ENCODE measurements around the gene NATD1. TPM values are rescaled to one million over a fixed set of nuclear protein-coding genes. Genes with fewer than 3 reads are reported as not detected.

Gene NATD1
- polyA plus RNA-seq, 4 donors = 2.4 to 7.5 (median 2.9) TPM

DNA sequence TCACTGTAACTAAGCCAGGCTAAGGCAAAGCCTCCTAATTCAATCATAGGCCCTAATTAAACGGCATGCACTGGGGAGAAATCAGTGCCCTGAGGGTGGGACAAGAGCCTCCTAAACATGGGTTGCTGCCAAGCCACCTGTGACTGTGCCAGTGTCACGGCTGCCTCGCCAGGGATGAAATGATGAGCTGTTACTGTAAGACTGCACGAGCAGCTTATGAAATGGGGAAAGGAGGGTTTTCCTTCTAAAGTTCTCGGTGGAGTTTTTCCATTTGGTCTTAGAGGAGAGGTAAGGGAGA lies 52.0 kb downstream of the NATD1 start:
- H3K27ac ChIP-seq (ENCODE audit: low read depth in 1 of 3, low read length in 2 of 3) = no peak overlapping the region
- H3K4me1 ChIP-seq (ENCODE audit: control insufficient read depth in 3 of 3, insufficient read depth in 2 of 3, low read depth in 1 of 3, low read length in 2 of 3) = no peaks in the 10 kb centered on the region
- H3K36me3 ChIP-seq (ENCODE audit: control insufficient read depth in 3 of 3, insufficient read depth in 2 of 3, low read depth in 1 of 3, low read length in 3 of 3) = peaks cover 3 to 49% (median 12%) of the 10 kb centered on the region in 3 donors
- FAIRE-seq (no peak), DNase-seq (no peak)
- WGBS, 3 donors = 53 to 61% (median 55%) methylated on average over 5 of the region's 5 CpGs
- no peak overlapping the region for H3K4me3 ChIP-seq (ENCODE audit: low read depth in 1 of 3, low read length in 3 of 3)
- H3K9me3 ChIP-seq (ENCODE audit: control insufficient read depth in 2 of 2, insufficient read depth in 1 of 2, low read depth in 1 of 2, low read length in 1 of 2) = no peaks in the 10 kb centered on the region
- H3K27me3 ChIP-seq (ENCODE audit: control insufficient read depth in 3 of 3, insufficient read depth in 3 of 3, low read length in 3 of 3) = no peaks in the 10 kb centered on the region

DNA sequence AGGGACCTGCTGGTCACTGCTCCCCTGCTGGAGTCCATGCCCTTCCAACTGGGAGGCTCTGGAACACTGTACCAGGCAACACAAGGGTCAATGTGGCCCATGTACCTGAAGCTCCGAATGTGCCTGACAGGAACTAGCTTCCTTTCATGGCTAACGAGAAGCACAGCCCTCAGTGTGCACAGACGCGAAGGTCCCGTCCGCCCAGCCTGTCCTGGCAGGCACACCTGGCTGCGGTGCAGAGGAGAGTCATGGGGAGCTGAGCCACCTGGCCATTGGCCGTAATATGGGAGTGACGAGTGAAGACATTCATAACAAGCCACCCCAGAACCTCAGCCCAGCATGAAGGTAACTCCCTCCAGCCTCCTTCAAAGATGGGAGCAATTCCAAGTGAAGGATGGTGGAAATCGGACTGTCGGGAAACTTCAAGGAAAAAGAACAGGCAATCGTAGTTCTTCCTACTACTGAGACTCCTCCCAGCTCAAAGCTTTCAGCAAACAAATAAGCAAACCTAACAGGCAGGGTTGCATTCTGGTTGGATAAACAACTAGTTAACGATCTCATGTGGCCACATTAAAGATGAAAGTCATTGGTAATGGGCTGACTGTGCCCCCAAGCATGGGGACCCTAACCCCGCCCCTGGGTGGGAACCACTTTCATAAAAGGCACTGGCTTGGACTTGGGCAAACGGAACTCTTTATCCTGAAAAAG lies 52.5 kb downstream of the NATD1 start:
- Histone ChIP-seq H3K4me3 (ENCODE audit: low read depth in 1 of 3, low read length in 3 of 3) (no peak overlapping the region), H3K27me3 (ENCODE audit: control insufficient read depth in 3 of 3, insufficient read depth in 3 of 3, low read length in 3 of 3) (no peaks in the 10 kb centered on the region), H3K27ac (ENCODE audit: low read depth in 1 of 3, low read length in 2 of 3) (no peak overlapping the region), H3K4me1 (ENCODE audit: control insufficient read depth in 3 of 3, insufficient read depth in 2 of 3, low read depth in 1 of 3, low read length in 2 of 3) (no peaks in the 10 kb centered on the region), H3K9me3 (ENCODE audit: control insufficient read depth in 2 of 2, insufficient read depth in 1 of 2, low read depth in 1 of 2, low read length in 1 of 2) (no peaks in the 10 kb centered on the region), H3K36me3 (ENCODE audit: control insufficient read depth in 3 of 3, insufficient read depth in 2 of 3, low read depth in 1 of 3, low read length in 3 of 3) (peaks cover 3 to 52% (median 14%) of the 10 kb centered on the region in 3 donors)
- WGBS, 3 donors = 83 to 86% (median 84%) methylated on average over 15 of the region's 15 CpGs
- DNase-seq (no peak), FAIRE-seq (no peak)

DNA sequence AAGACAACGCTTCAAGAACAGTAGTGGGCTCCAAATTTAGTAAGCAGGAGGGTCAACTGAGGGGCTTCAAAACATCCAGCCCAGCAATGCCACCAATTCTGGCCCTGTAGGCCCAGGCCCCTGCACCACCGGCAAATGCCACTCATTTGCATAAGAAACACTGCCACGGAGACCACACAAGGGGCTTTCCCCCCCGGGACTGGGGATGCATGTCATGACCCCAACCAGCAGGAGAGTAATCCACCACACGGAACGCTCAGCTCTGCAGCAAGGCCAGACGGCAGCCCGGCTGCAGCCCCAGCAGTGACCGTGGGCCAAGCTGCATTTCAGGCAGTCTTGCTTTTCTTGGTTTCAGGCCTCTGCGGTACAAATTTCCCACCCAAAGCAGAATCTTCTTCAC lies 53.4 kb downstream of the NATD1 start:
- FAIRE-seq (no peak), DNase-seq (no peak)
- Histone ChIP-seq H3K9me3 (ENCODE audit: control insufficient read depth in 2 of 2, insufficient read depth in 1 of 2, low read depth in 1 of 2, low read length in 1 of 2) (no peaks in the 10 kb centered on the region), H3K27me3 (ENCODE audit: control insufficient read depth in 3 of 3, insufficient read depth in 3 of 3, low read length in 3 of 3) (no peaks in the 10 kb centered on the region), H3K27ac (ENCODE audit: low read depth in 1 of 3, low read length in 2 of 3) (no peak overlapping the region), H3K4me1 (ENCODE audit: control insufficient read depth in 3 of 3, insufficient read depth in 2 of 3, low read depth in 1 of 3, low read length in 2 of 3) (no peaks in the 10 kb centered on the region), H3K4me3 (ENCODE audit: low read depth in 1 of 3, low read length in 3 of 3) (no peak overlapping the region), H3K36me3 (ENCODE audit: control insufficient read depth in 3 of 3, insufficient read depth in 2 of 3, low read depth in 1 of 3, low read length in 3 of 3) (peaks cover 3 to 53% (median 14%) of the 10 kb centered on the region in 3 donors)
- WGBS, 3 donors = 65 to 86% (median 84%) methylated on average over 10 of the region's 10 CpGs

DNA sequence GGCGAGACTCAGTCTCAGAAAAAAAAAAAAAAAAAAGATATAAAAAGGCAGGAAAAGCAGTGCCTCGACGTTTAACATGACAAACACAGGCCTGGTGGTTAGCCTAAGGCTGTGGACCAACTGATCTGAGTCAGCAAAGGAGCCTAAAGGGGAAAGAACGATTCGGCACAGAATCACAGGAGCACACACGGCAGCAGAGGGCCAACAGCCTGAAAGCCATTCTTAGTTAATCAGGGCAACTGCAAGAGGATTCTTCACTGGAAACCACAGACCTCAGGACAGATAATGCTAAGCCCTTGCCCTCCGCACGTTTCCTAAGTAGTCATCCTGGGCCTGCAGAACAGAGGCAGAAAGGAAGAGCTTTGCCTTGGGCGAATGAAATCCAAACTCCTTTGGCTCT lies 53.9 kb downstream of the NATD1 start:
- Histone ChIP-seq H3K27me3 (ENCODE audit: control insufficient read depth in 3 of 3, insufficient read depth in 3 of 3, low read length in 3 of 3) (no peaks in the 10 kb centered on the region), H3K27ac (ENCODE audit: low read depth in 1 of 3, low read length in 2 of 3) (no peak overlapping the region), H3K9me3 (ENCODE audit: control insufficient read depth in 2 of 2, insufficient read depth in 1 of 2, low read depth in 1 of 2, low read length in 1 of 2) (no peaks in the 10 kb centered on the region), H3K4me1 (ENCODE audit: control insufficient read depth in 3 of 3, insufficient read depth in 2 of 3, low read depth in 1 of 3, low read length in 2 of 3) (no peaks in the 10 kb centered on the region), H3K36me3 (ENCODE audit: control insufficient read depth in 3 of 3, insufficient read depth in 2 of 3, low read depth in 1 of 3, low read length in 3 of 3) (peaks cover 3 to 53% (median 14%) of the 10 kb centered on the region in 3 donors), H3K4me3 (ENCODE audit: low read depth in 1 of 3, low read length in 3 of 3) (no peak overlapping the region)
- FAIRE-seq (no peak), DNase-seq (no peak)
- WGBS, 3 donors = 71 to 79% (median 71%) methylated on average over 8 to 9 of the region's 9 CpGs

DNA sequence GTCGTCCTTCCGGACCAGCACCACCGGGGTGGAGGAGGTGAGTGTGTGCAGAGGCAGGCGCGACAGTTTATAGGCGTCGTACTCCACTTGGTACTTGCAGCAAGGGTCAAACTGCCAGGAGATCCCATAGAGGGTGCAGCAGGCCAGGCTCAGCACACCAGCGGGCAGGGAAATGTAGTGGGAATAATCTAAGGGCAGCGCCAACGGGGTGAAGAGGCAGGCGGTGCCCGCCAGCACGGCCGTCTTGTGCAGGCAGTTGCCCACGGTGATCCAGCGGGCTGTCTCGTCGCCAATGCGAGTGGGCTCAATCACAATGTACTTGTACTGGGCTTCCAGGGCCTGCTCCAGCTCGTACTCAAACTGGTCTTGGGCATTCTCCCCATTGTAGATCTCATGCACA lies 54.8 kb downstream of the NATD1 start:
- no peak overlapping the region for H3K27ac ChIP-seq (ENCODE audit: low read depth in 1 of 3, low read length in 2 of 3)
- H3K36me3 ChIP-seq (ENCODE audit: control insufficient read depth in 3 of 3, insufficient read depth in 2 of 3, low read depth in 1 of 3, low read length in 3 of 3) = peaks cover 3 to 57% (median 14%) of the 10 kb centered on the region in 3 donors
- no peak for DNase-seq
- H3K4me3 ChIP-seq (ENCODE audit: low read depth in 1 of 3, low read length in 3 of 3) = no peak overlapping the region
- no peak for FAIRE-seq
- H3K27me3 ChIP-seq (ENCODE audit: control insufficient read depth in 3 of 3, insufficient read depth in 3 of 3, low read length in 3 of 3) = no peaks in the 10 kb centered on the region
- H3K9me3 ChIP-seq (ENCODE audit: control insufficient read depth in 2 of 2, insufficient read depth in 1 of 2, low read depth in 1 of 2, low read length in 1 of 2) = no peaks in the 10 kb centered on the region
- WGBS, 3 donors = 95 to 97% (median 95%) methylated on average over 20 of the region's 20 CpGs
- H3K4me1 ChIP-seq (ENCODE audit: control insufficient read depth in 3 of 3, insufficient read depth in 2 of 3, low read depth in 1 of 3, low read length in 2 of 3) = peaks cover 0 to 3% (median 0%) of the 10 kb centered on the region in 3 donors

DNA sequence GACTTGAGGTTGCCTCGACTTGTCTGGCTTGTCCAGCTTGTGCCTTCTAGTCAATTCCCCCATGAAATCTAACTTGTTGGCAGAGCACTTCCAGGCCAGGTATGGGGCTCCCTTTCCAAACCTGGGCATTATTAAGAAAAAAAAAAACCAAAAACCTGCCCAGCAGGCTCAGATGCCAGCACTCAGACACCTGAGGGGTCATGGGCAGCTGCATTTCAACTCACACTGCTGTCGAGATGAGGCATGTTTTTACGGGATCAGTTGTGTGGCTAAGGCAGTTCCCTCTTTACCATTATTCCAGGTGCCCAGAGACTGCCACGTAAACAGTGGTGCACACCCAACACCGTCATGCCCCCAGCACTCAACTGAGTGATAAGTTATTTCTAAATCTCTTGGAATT lies 57.1 kb downstream of the NATD1 start:
- Histone ChIP-seq H3K4me1 (ENCODE audit: control insufficient read depth in 3 of 3, insufficient read depth in 2 of 3, low read depth in 1 of 3, low read length in 2 of 3) (peaks cover 0 to 3% (median 0%) of the 10 kb centered on the region in 3 donors), H3K27me3 (ENCODE audit: control insufficient read depth in 3 of 3, insufficient read depth in 3 of 3, low read length in 3 of 3) (no peaks in the 10 kb centered on the region), H3K36me3 (ENCODE audit: control insufficient read depth in 3 of 3, insufficient read depth in 2 of 3, low read depth in 1 of 3, low read length in 3 of 3) (peaks cover 3 to 46% (median 14%) of the 10 kb centered on the region in 3 donors), H3K4me3 (ENCODE audit: low read depth in 1 of 3, low read length in 3 of 3) (no peak overlapping the region), H3K9me3 (ENCODE audit: control insufficient read depth in 2 of 2, insufficient read depth in 1 of 2, low read depth in 1 of 2, low read length in 1 of 2) (no peaks in the 10 kb centered on the region), H3K27ac (ENCODE audit: low read depth in 1 of 3, low read length in 2 of 3) (no peak overlapping the region)
- WGBS, 3 donors = 73 to 90% (median 82%) methylated on average over 5 of the region's 5 CpGs
- FAIRE-seq = no peak
- DNase-seq = no peak

DNA sequence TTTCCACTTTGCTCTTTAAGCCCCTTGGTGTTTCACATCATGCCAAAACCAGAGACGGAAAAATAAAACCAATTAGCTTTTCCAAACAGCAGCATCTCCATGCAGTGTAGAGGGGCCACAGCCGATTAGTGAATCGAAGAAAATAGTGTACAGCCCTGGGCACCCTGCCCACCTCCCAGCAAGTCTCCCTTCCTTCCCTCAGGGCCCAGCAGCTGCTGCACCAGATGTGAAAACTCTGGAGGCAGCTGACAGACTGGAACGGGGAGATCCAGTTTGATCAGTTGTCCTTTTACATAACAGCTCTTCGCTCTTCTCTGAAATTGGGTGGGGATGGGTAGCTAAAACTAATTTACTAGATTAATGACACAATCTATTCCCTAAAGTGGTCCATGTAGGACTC lies 58.5 kb downstream of the NATD1 start:
- DNase-seq (no peak), FAIRE-seq (no peak)
- H3K9me3 ChIP-seq (ENCODE audit: control insufficient read depth in 2 of 2, insufficient read depth in 1 of 2, low read depth in 1 of 2, low read length in 1 of 2) = no peaks in the 10 kb centered on the region
- no peak overlapping the region for H3K4me3 ChIP-seq (ENCODE audit: low read depth in 1 of 3, low read length in 3 of 3)
- no peak overlapping the region for H3K27ac ChIP-seq (ENCODE audit: low read depth in 1 of 3, low read length in 2 of 3)
- no peaks in the 10 kb centered on the region for H3K27me3 ChIP-seq (ENCODE audit: control insufficient read depth in 3 of 3, insufficient read depth in 3 of 3, low read length in 3 of 3)
- H3K36me3 ChIP-seq (ENCODE audit: control insufficient read depth in 3 of 3, insufficient read depth in 2 of 3, low read depth in 1 of 3, low read length in 3 of 3) = peaks cover 3 to 46% (median 14%) of the 10 kb centered on the region in 3 donors
- peaks cover 0 to 3% (median 0%) of the 10 kb centered on the region in 3 donors for H3K4me1 ChIP-seq (ENCODE audit: control insufficient read depth in 3 of 3, insufficient read depth in 2 of 3, low read depth in 1 of 3, low read length in 2 of 3)
- WGBS, 3 donors = 64 to 84% (median 73%) methylated on average over 5 of the region's 5 CpGs

DNA sequence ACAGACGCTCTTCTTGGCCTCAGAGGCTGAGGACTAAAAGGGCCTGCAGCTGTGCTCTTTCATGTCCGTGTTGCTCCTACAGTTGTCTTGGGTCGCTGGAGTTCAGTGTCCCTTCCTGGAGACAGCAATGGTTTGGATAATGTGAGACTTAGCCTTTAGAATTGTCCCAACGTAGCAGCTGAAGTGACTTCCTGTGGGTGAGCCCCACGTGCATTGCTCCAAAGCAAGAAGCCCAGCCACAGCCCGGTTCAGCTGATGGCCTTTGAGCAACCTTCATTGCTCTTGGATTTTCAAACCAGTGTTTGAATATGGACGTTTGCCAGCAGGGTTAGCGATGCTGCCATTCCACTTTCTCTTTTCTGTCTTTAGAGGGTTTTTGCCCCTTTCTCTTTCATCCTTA lies 59.0 kb downstream of the NATD1 start:
- no peak overlapping the region for H3K4me3 ChIP-seq (ENCODE audit: low read depth in 1 of 3, low read length in 3 of 3)
- H3K27ac ChIP-seq (ENCODE audit: low read depth in 1 of 3, low read length in 2 of 3) = peak overlapping the region in 1 of 3 donors; percentile 43
- peaks cover 3 to 46% (median 17%) of the 10 kb centered on the region in 3 donors for H3K36me3 ChIP-seq (ENCODE audit: control insufficient read depth in 3 of 3, insufficient read depth in 2 of 3, low read depth in 1 of 3, low read length in 3 of 3)
- FAIRE-seq (no peak), DNase-seq (peak in 1 of 2 donors; percentile 16)
- no peaks in the 10 kb centered on the region for H3K27me3 ChIP-seq (ENCODE audit: control insufficient read depth in 3 of 3, insufficient read depth in 3 of 3, low read length in 3 of 3)
- H3K4me1 ChIP-seq (ENCODE audit: control insufficient read depth in 3 of 3, insufficient read depth in 2 of 3, low read depth in 1 of 3, low read length in 2 of 3) = peaks cover 0 to 3% (median 0%) of the 10 kb centered on the region in 3 donors
- 28 to 39% (median 35%) methylated on average over 8 of the region's 8 CpGs for WGBS, 3 donors
- H3K9me3 ChIP-seq (ENCODE audit: control insufficient read depth in 2 of 2, insufficient read depth in 1 of 2, low read depth in 1 of 2, low read length in 1 of 2) = no peaks in the 10 kb centered on the region

DNA sequence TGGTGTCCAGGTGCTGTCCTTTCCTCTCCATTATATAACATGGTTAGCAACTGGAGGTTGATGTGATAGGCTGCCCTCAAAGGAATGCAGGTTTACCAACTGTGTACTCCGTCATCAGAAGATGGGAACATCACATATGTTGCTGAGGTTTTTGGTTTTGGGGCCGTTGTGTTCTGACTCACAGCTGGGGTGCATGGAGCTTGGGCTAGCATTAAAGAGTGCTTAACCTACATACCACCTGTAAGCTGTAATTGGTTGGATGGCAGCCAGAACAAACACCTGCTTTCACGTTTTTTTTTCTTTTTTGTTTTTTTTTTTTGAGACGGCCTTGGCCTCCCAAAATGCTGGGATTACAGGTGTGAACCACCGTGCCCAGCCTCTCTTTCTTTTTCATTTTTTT lies 60.2 kb downstream of the NATD1 start:
- DNase-seq = no peak
- Histone ChIP-seq H3K27me3 (ENCODE audit: control insufficient read depth in 3 of 3, insufficient read depth in 3 of 3, low read length in 3 of 3) (no peaks in the 10 kb centered on the region), H3K27ac (ENCODE audit: low read depth in 1 of 3, low read length in 2 of 3) (no peak overlapping the region), H3K4me1 (ENCODE audit: control insufficient read depth in 3 of 3, insufficient read depth in 2 of 3, low read depth in 1 of 3, low read length in 2 of 3) (peaks cover 0 to 3% (median 0%) of the 10 kb centered on the region in 3 donors), H3K36me3 (ENCODE audit: control insufficient read depth in 3 of 3, insufficient read depth in 2 of 3, low read depth in 1 of 3, low read length in 3 of 3) (peaks cover 5 to 43% (median 12%) of the 10 kb centered on the region in 3 donors), H3K9me3 (ENCODE audit: control insufficient read depth in 2 of 2, insufficient read depth in 1 of 2, low read depth in 1 of 2, low read length in 1 of 2) (no peaks in the 10 kb centered on the region), H3K4me3 (ENCODE audit: low read depth in 1 of 3, low read length in 3 of 3) (no peak overlapping the region)
- WGBS, 3 donors = 35 to 59% (median 43%) methylated on average over 5 of the region's 5 CpGs
- FAIRE-seq = no peak
